ENCODE measurements around the gene HNRNPF. TPM values are rescaled to one million over a fixed set of nuclear protein-coding genes. Genes with fewer than 3 reads are reported as not detected.

The HNRNPF gene
- total RNA-seq, 3 donors from 2014 or later = 212 to 229 (median 227) TPM

- DNase-seq = no peak
- no peak for TF ChIP-seq CTCF (IDR thresholded peaks at IDR 0.05)
- Histone ChIP-seq H3K4me1 (ENCODE audit: low read depth) (peaks cover 51% of the 10 kb centered on the region), H3K4me3 (no peak overlapping the region), H3K36me3 (ENCODE audit: low read depth) (no peaks in the 10 kb centered on the region), H3K9me3 (no peaks in the 10 kb centered on the region)
- intact Hi-C loops (cut with DNase I, micrococcal nuclease) = no loop called here
- no peak for ATAC-seq
Observed at GRCh38 chr10:43404704-43405084, 4.3 kb downstream of the HNRNPF start.

- no peak for ATAC-seq
- no peaks in the 10 kb centered on the region for H3K36me3 ChIP-seq (ENCODE audit: low read depth)
- no peak for DNase-seq
- no peak for TF ChIP-seq CTCF (IDR thresholded peaks at IDR 0.05)
- H3K9me3 ChIP-seq = no peaks in the 10 kb centered on the region
- intact Hi-C loops (cut with DNase I, micrococcal nuclease) = no loop called here
- H3K4me1 ChIP-seq (ENCODE audit: low read depth) = peaks cover 57% of the 10 kb centered on the region
- H3K4me3 ChIP-seq = no peak overlapping the region
Observed at GRCh38 chr10:43403911-43404703, 4.9 kb downstream of the HNRNPF start.

- Histone ChIP-seq H3K9me3 (no peaks in the 10 kb centered on the region), H3K4me1 (ENCODE audit: low read depth) (peaks cover 68% of the 10 kb centered on the region), H3K4me3 (no peak overlapping the region), H3K36me3 (ENCODE audit: low read depth) (no peaks in the 10 kb centered on the region)
- ATAC-seq = no peak
- intact Hi-C loops (cut with DNase I, micrococcal nuclease) = no loop called here
- no peak for TF ChIP-seq CTCF (IDR thresholded peaks at IDR 0.05)
- peak in 2 of 3 donors; percentile 51 to 54 for DNase-seq
Observed at GRCh38 chr10:43402880-43403452, 6.0 kb downstream of the HNRNPF start.

GRCh38 chr10:43402176-43402575 is 6.8 kb downstream of the HNRNPF start:
- Histone ChIP-seq H3K36me3 (ENCODE audit: low read depth) (no peaks in the 10 kb centered on the region), H3K9me3 (no peaks in the 10 kb centered on the region), H3K4me1 (ENCODE audit: low read depth) (peaks cover 71% of the 10 kb centered on the region), H3K4me3 (no peak overlapping the region)
- TF ChIP-seq CTCF (IDR thresholded peaks at IDR 0.05) = no peak
- intact Hi-C loops (cut with DNase I, micrococcal nuclease) = no loop called here
- no peak for DNase-seq
- no peak for ATAC-seq

GRCh38 chr10:43401627-43402026 is 7.4 kb downstream of the HNRNPF start:
- H3K9me3 ChIP-seq = no peaks in the 10 kb centered on the region
- intact Hi-C loops (cut with DNase I, micrococcal nuclease) = no loop called here
- TF ChIP-seq CTCF (IDR thresholded peaks at IDR 0.05) = no peak
- H3K36me3 ChIP-seq (ENCODE audit: low read depth) = no peaks in the 10 kb centered on the region
- DNase-seq (no peak), ATAC-seq (no peak)
- peaks cover 71% of the 10 kb centered on the region for H3K4me1 ChIP-seq (ENCODE audit: low read depth)
- H3K4me3 ChIP-seq = no peak overlapping the region

Data from mucosa of descending colon (tissue), 3 donors.